ENCODE measurements around the gene ANO9.

ANO9 gene

GRCh38 chr11:464316-464715, 22.5 kb upstream of the ANO9 start:
- no peak overlapping the region for H3K9ac ChIP-seq (ENCODE audit: low read length)
- H3K4me2 ChIP-seq (ENCODE audit: low read depth, low read length) = no peak overlapping the region
- H3K9me3 ChIP-seq (replicated peaks; ENCODE audit: insufficient read depth, low read length) = no peaks in the 10 kb centered on the region
- no peaks in the 10 kb centered on the region for H3K27me3 ChIP-seq (replicated peaks; ENCODE audit: insufficient read depth, low read length)
- H3K4me3 ChIP-seq (ENCODE audit: low read length) = no peak overlapping the region
- no peaks in the 10 kb centered on the region for H3F3A ChIP-seq (ENCODE audit: insufficient read depth, low read length)
- H3K79me2 ChIP-seq (ENCODE audit: low read length) = no peaks in the 10 kb centered on the region
- no peaks in the 10 kb centered on the region for H3K36me3 ChIP-seq (replicated peaks; ENCODE audit: insufficient read depth, low read length)
- no peak overlapping the region for H2AFZ ChIP-seq (ENCODE audit: low read length)
- no peak for DNase-seq
- no peaks in the 10 kb centered on the region for H3K9me2 ChIP-seq (replicated peaks; ENCODE audit: insufficient read depth, low read length)
- H3K27ac ChIP-seq (ENCODE audit: low read length) = no peak overlapping the region
- no peak for TF ChIP-seq CTCF (IDR thresholded peaks at IDR 0.05; ENCODE audit: low read length)
- TF ChIP-seq EZH2phosphoT487 (IDR thresholded peaks at IDR 0.05; ENCODE audit: low read length) = no peak
- TF ChIP-seq EZH2 (optimal IDR thresholded peaks at IDR 0.05; ENCODE audit: low read depth, low read length) = no peak
- no peaks in the 10 kb centered on the region for H3K4me1 ChIP-seq (ENCODE audit: low read length)
- H4K20me1 ChIP-seq (ENCODE audit: insufficient read depth, low read length) = no peaks in the 10 kb centered on the region

GRCh38 chr11:462107-462890, 20.5 kb upstream of the ANO9 start:
- no peaks in the 10 kb centered on the region for H3F3A ChIP-seq (ENCODE audit: insufficient read depth, low read length)
- H3K9ac ChIP-seq (ENCODE audit: low read length) = no peak overlapping the region
- DNase-seq = no peak
- no peak overlapping the region for H3K4me2 ChIP-seq (ENCODE audit: low read depth, low read length)
- no peaks in the 10 kb centered on the region for H3K9me2 ChIP-seq (replicated peaks; ENCODE audit: insufficient read depth, low read length)
- H3K4me3 ChIP-seq (ENCODE audit: low read length) = no peak overlapping the region
- no peaks in the 10 kb centered on the region for H3K79me2 ChIP-seq (ENCODE audit: low read length)
- no peaks in the 10 kb centered on the region for H3K4me1 ChIP-seq (ENCODE audit: low read length)
- H3K9me3 ChIP-seq (replicated peaks; ENCODE audit: insufficient read depth, low read length) = no peaks in the 10 kb centered on the region
- no peaks in the 10 kb centered on the region for H3K36me3 ChIP-seq (replicated peaks; ENCODE audit: insufficient read depth, low read length)
- H2AFZ ChIP-seq (ENCODE audit: low read length) = no peak overlapping the region
- no peak overlapping the region for H3K27ac ChIP-seq (ENCODE audit: low read length)
- no peaks in the 10 kb centered on the region for H4K20me1 ChIP-seq (ENCODE audit: insufficient read depth, low read length)
- no peaks in the 10 kb centered on the region for H3K27me3 ChIP-seq (replicated peaks; ENCODE audit: insufficient read depth, low read length)
- TF ChIP-seq CTCF (IDR thresholded peaks at IDR 0.05; ENCODE audit: low read length) (no peak), EZH2phosphoT487 (IDR thresholded peaks at IDR 0.05; ENCODE audit: low read length) (no peak), EZH2 (optimal IDR thresholded peaks at IDR 0.05; ENCODE audit: low read depth, low read length) (no peak)

GRCh38 chr11:461626-462025, 19.8 kb upstream of the ANO9 start:
- H3K27me3 ChIP-seq (replicated peaks; ENCODE audit: insufficient read depth, low read length) = no peaks in the 10 kb centered on the region

More at GRCh38 chr11:461626-462025, 19.8 kb upstream of the ANO9 start:
- no peak overlapping the region for H3K27ac ChIP-seq (ENCODE audit: low read length)
- no peak overlapping the region for H3K4me3 ChIP-seq (ENCODE audit: low read length)
- DNase-seq = no peak
- no peak overlapping the region for H3K4me2 ChIP-seq (ENCODE audit: low read depth, low read length)
- no peak overlapping the region for H2AFZ ChIP-seq (ENCODE audit: low read length)
- no peaks in the 10 kb centered on the region for H3K9me2 ChIP-seq (replicated peaks; ENCODE audit: insufficient read depth, low read length)
- no peaks in the 10 kb centered on the region for H3K9me3 ChIP-seq (replicated peaks; ENCODE audit: insufficient read depth, low read length)
- no peak for TF ChIP-seq EZH2 (optimal IDR thresholded peaks at IDR 0.05; ENCODE audit: low read depth, low read length)
- TF ChIP-seq CTCF (IDR thresholded peaks at IDR 0.05; ENCODE audit: low read length) = no peak
- TF ChIP-seq EZH2phosphoT487 (IDR thresholded peaks at IDR 0.05; ENCODE audit: low read length) = no peak
- H3K36me3 ChIP-seq (replicated peaks; ENCODE audit: insufficient read depth, low read length) = no peaks in the 10 kb centered on the region
- no peaks in the 10 kb centered on the region for H3K4me1 ChIP-seq (ENCODE audit: low read length)
- no peak overlapping the region for H3K9ac ChIP-seq (ENCODE audit: low read length)
- H4K20me1 ChIP-seq (ENCODE audit: insufficient read depth, low read length) = no peaks in the 10 kb centered on the region
- no peaks in the 10 kb centered on the region for H3K79me2 ChIP-seq (ENCODE audit: low read length)
- no peaks in the 10 kb centered on the region for H3F3A ChIP-seq (ENCODE audit: insufficient read depth, low read length)
